ENCODE results near the gene CNTNAP2. TPM values are rescaled to one million over a fixed set of nuclear protein-coding genes. Genes with fewer than 3 reads are reported as not detected.

Gene CNTNAP2
- total and polyA plus RNA-seq, 9 of the 15 experiments (the other 6 are each of a cell fraction or from before 2014, with no cell fraction given) = 0.04 to 0.62 (median 0.09) TPM; not detected in 4

- no peak for TF ChIP-seq CTBP1 (IDR thresholded peaks at IDR 0.05; ENCODE audit: borderline replicate concordance)
- TF ChIP-seq RBM39 (optimal IDR thresholded peaks at IDR 0.05; ENCODE audit: low read depth, low read length) = no peak
- TF ChIP-seq NRF1 (conservative IDR thresholded peaks at IDR 0.05 in 1 of 2, IDR thresholded peaks at IDR 0.05 in 1 of 2) = no peak
- TF ChIP-seq MAFF (IDR thresholded peaks at IDR 0.05; ENCODE audit: low read length) = peak; percentile 19; the same call in 1 of the 2 replicates
- TF ChIP-seq XRCC5 (IDR thresholded peaks at IDR 0.05; ENCODE audit: low read depth, low read length) = no peak
- TF ChIP-seq SMARCA4 (IDR thresholded peaks at IDR 0.05) = no peak
- no peak for TF ChIP-seq POLR2B (IDR thresholded peaks at IDR 0.05; ENCODE audit: low read depth, partially characterized antibody)
- no peak for TF ChIP-seq ZBTB40 (IDR thresholded peaks at IDR 0.05)
- no peak for TF ChIP-seq ZBTB40 (CRISPR knock-in tag; IDR thresholded peaks at IDR 0.05)
- TF ChIP-seq, protein P1, sequence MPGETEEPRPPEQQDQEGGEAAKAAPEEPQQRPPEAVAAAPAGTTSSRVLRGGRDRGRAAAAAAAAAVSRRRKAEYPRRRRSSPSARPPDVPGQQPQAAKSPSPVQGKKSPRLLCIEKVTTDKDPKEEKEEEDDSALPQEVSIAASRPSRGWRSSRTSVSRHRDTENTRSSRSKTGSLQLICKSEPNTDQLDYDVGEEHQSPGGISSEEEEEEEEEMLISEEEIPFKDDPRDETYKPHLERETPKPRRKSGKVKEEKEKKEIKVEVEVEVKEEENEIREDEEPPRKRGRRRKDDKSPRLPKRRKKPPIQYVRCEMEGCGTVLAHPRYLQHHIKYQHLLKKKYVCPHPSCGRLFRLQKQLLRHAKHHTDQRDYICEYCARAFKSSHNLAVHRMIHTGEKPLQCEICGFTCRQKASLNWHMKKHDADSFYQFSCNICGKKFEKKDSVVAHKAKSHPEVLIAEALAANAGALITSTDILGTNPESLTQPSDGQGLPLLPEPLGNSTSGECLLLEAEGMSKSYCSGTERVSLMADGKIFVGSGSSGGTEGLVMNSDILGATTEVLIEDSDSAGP (CRISPR knock-in tag; IDR thresholded peaks at IDR 0.05) = no peak
- TF ChIP-seq, protein P2, sequence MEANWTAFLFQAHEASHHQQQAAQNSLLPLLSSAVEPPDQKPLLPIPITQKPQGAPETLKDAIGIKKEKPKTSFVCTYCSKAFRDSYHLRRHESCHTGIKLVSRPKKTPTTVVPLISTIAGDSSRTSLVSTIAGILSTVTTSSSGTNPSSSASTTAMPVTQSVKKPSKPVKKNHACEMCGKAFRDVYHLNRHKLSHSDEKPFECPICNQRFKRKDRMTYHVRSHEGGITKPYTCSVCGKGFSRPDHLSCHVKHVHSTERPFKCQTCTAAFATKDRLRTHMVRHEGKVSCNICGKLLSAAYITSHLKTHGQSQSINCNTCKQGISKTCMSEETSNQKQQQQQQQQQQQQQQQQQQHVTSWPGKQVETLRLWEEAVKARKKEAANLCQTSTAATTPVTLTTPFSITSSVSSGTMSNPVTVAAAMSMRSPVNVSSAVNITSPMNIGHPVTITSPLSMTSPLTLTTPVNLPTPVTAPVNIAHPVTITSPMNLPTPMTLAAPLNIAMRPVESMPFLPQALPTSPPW (CRISPR knock-in tag; IDR thresholded peaks at IDR 0.05) = no peak
- TF ChIP-seq C11orf30 (IDR thresholded peaks at IDR 0.05; ENCODE audit: low read depth) = peak; percentile 37; the same call in 1 of the 2 replicates
- no peak for TF ChIP-seq RFX7 (CRISPR knock-in tag; IDR thresholded peaks at IDR 0.05)
- TF ChIP-seq TAF1 (IDR thresholded peaks at IDR 0.05; ENCODE audit: control insufficient read depth, extremely low read depth, insufficient read depth, low read length, severe bottlenecking) = no peak
- TF ChIP-seq TAL1 (IDR thresholded peaks at IDR 0.05) = no peak
- TF ChIP-seq IRF2 (CRISPR knock-in tag; IDR thresholded peaks at IDR 0.05) = no peak
- TF ChIP-seq BRD9 (IDR thresholded peaks at IDR 0.05; ENCODE audit: low read depth, partially characterized antibody) = no peak
- peak; percentile 58 for TF ChIP-seq MAFG (tag; conservative IDR thresholded peaks at IDR 0.05)
- no peak for TF ChIP-seq ZNF444 (CRISPR knock-in tag; IDR thresholded peaks at IDR 0.05)
- TF ChIP-seq DPF2 (IDR thresholded peaks at IDR 0.05) = no peak
These were observed 2097.5 kb downstream of the CNTNAP2 start (continued) for GRCh38 chr7:148214101-148214500.
